ENCODE measurements around the gene PTPRA. TPM values are rescaled to one million over a fixed set of nuclear protein-coding genes. Genes with fewer than 3 reads are reported as not detected.
"Not testable (repeated sequence)": the region's sequence is repeated elsewhere in the genome, so short reads cannot be mapped to it uniquely, and the experiment has no call there.

Gene PTPRA
- total RNA-seq, 1 donor from 2014 or later = 59.5 TPM

GRCh38 chr20:3021777-3022176 lies 148.5 kb downstream of the PTPRA start:
- TF ChIP-seq CTCF (IDR thresholded peaks at IDR 0.05; ENCODE audit: partially characterized antibody, unreplicated experiment) = no peak
- no peak overlapping the region for H3K4me3 Mint-ChIP-seq (ENCODE audit: unreplicated experiment)
- no peaks in the 10 kb centered on the region for H3K27me3 Mint-ChIP-seq (ENCODE audit: unreplicated experiment)
- DNase-seq = no peak
- H3K4me1 Mint-ChIP-seq (ENCODE audit: low read depth, unreplicated experiment) = peaks cover 6% of the 10 kb centered on the region
- H3K36me3 Mint-ChIP-seq (ENCODE audit: unreplicated experiment) = peaks cover 13% of the 10 kb centered on the region
- no peak overlapping the region for H3K27ac Mint-ChIP-seq (ENCODE audit: unreplicated experiment)
- H3K9me3 Mint-ChIP-seq (ENCODE audit: unreplicated experiment) = peaks cover 2% of the 10 kb centered on the region

GRCh38 chr20:3022559-3023490 lies 149.5 kb downstream of the PTPRA start:
- not testable (repeated sequence) for H3K4me3 Mint-ChIP-seq (ENCODE audit: unreplicated experiment); H3K27me3 Mint-ChIP-seq (ENCODE audit: unreplicated experiment); H3K36me3 Mint-ChIP-seq (ENCODE audit: unreplicated experiment); H3K9me3 Mint-ChIP-seq (ENCODE audit: unreplicated experiment); DNase-seq; H3K4me1 Mint-ChIP-seq (ENCODE audit: low read depth, unreplicated experiment)
- H3K27ac Mint-ChIP-seq (ENCODE audit: unreplicated experiment) = peak overlapping the region; percentile 33

GRCh38 chr20:3027987-3028386 lies 154.7 kb downstream of the PTPRA start:
- Mint-ChIP-seq H3K36me3 (ENCODE audit: unreplicated experiment) (peaks cover 3% of the 10 kb centered on the region), H3K27me3 (ENCODE audit: unreplicated experiment) (no peaks in the 10 kb centered on the region), H3K4me1 (ENCODE audit: low read depth, unreplicated experiment) (peaks cover 1% of the 10 kb centered on the region)

GRCh38 chr20:3031524-3032147 lies 158.4 kb downstream of the PTPRA start:
- no peak for DNase-seq
- no peak for TF ChIP-seq CTCF (IDR thresholded peaks at IDR 0.05; ENCODE audit: partially characterized antibody, unreplicated experiment)

More at GRCh38 chr20:3027987-3028386, 154.7 kb downstream of the PTPRA start:
- TF ChIP-seq CTCF (IDR thresholded peaks at IDR 0.05; ENCODE audit: partially characterized antibody, unreplicated experiment) = no peak
- Mint-ChIP-seq H3K27ac (ENCODE audit: unreplicated experiment) (no peak overlapping the region), H3K4me3 (ENCODE audit: unreplicated experiment) (no peak overlapping the region), H3K9me3 (ENCODE audit: unreplicated experiment) (no peaks in the 10 kb centered on the region)
- DNase-seq = no peak

GRCh38 chr20:3032624-3033023 lies 159.3 kb downstream of the PTPRA start:
- DNase-seq = no peak
- Mint-ChIP-seq H3K27me3 (ENCODE audit: unreplicated experiment) (peaks cover 4% of the 10 kb centered on the region), H3K4me1 (ENCODE audit: low read depth, unreplicated experiment) (no peaks in the 10 kb centered on the region), H3K4me3 (ENCODE audit: unreplicated experiment) (no peak overlapping the region), H3K9me3 (ENCODE audit: unreplicated experiment) (no peaks in the 10 kb centered on the region), H3K27ac (ENCODE audit: unreplicated experiment) (no peak overlapping the region), H3K36me3 (ENCODE audit: unreplicated experiment) (no peaks in the 10 kb centered on the region)
- TF ChIP-seq CTCF (IDR thresholded peaks at IDR 0.05; ENCODE audit: partially characterized antibody, unreplicated experiment) = no peak

More at GRCh38 chr20:3031524-3032147, 158.4 kb downstream of the PTPRA start:
- peaks cover 4% of the 10 kb centered on the region for H3K27me3 Mint-ChIP-seq (ENCODE audit: unreplicated experiment)
- no peaks in the 10 kb centered on the region for H3K9me3 Mint-ChIP-seq (ENCODE audit: unreplicated experiment)
- H3K4me1 Mint-ChIP-seq (ENCODE audit: low read depth, unreplicated experiment) = no peaks in the 10 kb centered on the region
- H3K4me3 Mint-ChIP-seq (ENCODE audit: unreplicated experiment) = no peak overlapping the region
- H3K36me3 Mint-ChIP-seq (ENCODE audit: unreplicated experiment) = no peaks in the 10 kb centered on the region
- H3K27ac Mint-ChIP-seq (ENCODE audit: unreplicated experiment) = no peak overlapping the region
